Forelimb muscle (tissue), 1 donor: ENCODE data around the gene OR4D2. TPM values are rescaled to one million over a fixed set of nuclear protein-coding genes. Genes with fewer than 3 reads are reported as not detected.

ENCODE experiments used
- DNase-seq: peaks from one replicate; pipeline ENCODE4 v3.0.0-alpha.2; 2013; ENCODE audit warnings: low read depth
- polyA plus RNA-seq: library from polyadenylated mRNA; unstranded; fragments of 120-200 nt; gene quantifications from one replicate; pipeline ENCODE4 v1.2.1, GENCODE V29; 2013; ENCODE audit not compliant: insufficient read length

The OR4D2 gene
- polyA plus RNA-seq, 1 donor: not detected

GRCh38 chr17:58172369-58173071 lies 5.7 kb downstream of the OR4D2 start:
- DNase-seq: no peak

GRCh38 chr17:58174871-58175270 lies 8.1 kb downstream of the OR4D2 start:
- no peak for DNase-seq

- no peak for DNase-seq
These were observed 9.4 kb downstream of the OR4D2 start for GRCh38 chr17:58176200-58176599.

GRCh38 chr17:58181796-58182195 lies 15.0 kb downstream of the OR4D2 start:
- no peak for DNase-seq

GRCh38 chr17:58183514-58183913 lies 16.7 kb downstream of the OR4D2 start:
- DNase-seq: no peak

- DNase-seq: no peak
These were observed 17.7 kb downstream of the OR4D2 start for GRCh38 chr17:58184308-58184985.

GRCh38 chr17:58184986-58185761 lies 18.4 kb downstream of the OR4D2 start:
- DNase-seq: no peak

- DNase-seq: no peak
These were observed 19.8 kb downstream of the OR4D2 start for GRCh38 chr17:58186591-58186990.

GRCh38 chr17:58187063-58187462 lies 20.3 kb downstream of the OR4D2 start:
- no peak for DNase-seq

- no peak for DNase-seq
These were observed 20.9 kb downstream of the OR4D2 start for GRCh38 chr17:58187675-58188074.

GRCh38 chr17:58189436-58190146 lies 22.8 kb downstream of the OR4D2 start:
- DNase-seq: no peak

- no peak for DNase-seq
These were observed 24.6 kb downstream of the OR4D2 start for GRCh38 chr17:58191241-58191896.

GRCh38 chr17:58192612-58193011 lies 25.8 kb downstream of the OR4D2 start, which contains the start of gene EPX:
Gene EPX (plus strand): TSS chr17:58192726. CDS start chr17:58192847, 121 bp downstream.
- DNase-seq: no peak

- no peak for DNase-seq
These were observed 27.0 kb downstream of the OR4D2 start for GRCh38 chr17:58193641-58194255.

- no peak for DNase-seq
These were observed 28.8 kb downstream of the OR4D2 start for GRCh38 chr17:58195518-58196123.

- no peak for DNase-seq
These were observed 29.8 kb downstream of the OR4D2 start for GRCh38 chr17:58196610-58197009.

GRCh38 chr17:58200024-58200633 lies 33.3 kb downstream of the OR4D2 start:
- DNase-seq: no peak

GRCh38 chr17:58202859-58203258 lies 36.1 kb downstream of the OR4D2 start:
- DNase-seq: no peak

GRCh38 chr17:58204796-58205195 lies 38.0 kb downstream of the OR4D2 start:
- DNase-seq: no peak

GRCh38 chr17:58205936-58206335 lies 39.2 kb downstream of the OR4D2 start:
- no peak for DNase-seq
